ENCODE results near the gene MGARP.
"Not testable (repeated sequence)": the region's sequence is repeated elsewhere in the genome, so short reads cannot be mapped to it uniquely, and the experiment has no call there.

MGARP gene

DNA sequence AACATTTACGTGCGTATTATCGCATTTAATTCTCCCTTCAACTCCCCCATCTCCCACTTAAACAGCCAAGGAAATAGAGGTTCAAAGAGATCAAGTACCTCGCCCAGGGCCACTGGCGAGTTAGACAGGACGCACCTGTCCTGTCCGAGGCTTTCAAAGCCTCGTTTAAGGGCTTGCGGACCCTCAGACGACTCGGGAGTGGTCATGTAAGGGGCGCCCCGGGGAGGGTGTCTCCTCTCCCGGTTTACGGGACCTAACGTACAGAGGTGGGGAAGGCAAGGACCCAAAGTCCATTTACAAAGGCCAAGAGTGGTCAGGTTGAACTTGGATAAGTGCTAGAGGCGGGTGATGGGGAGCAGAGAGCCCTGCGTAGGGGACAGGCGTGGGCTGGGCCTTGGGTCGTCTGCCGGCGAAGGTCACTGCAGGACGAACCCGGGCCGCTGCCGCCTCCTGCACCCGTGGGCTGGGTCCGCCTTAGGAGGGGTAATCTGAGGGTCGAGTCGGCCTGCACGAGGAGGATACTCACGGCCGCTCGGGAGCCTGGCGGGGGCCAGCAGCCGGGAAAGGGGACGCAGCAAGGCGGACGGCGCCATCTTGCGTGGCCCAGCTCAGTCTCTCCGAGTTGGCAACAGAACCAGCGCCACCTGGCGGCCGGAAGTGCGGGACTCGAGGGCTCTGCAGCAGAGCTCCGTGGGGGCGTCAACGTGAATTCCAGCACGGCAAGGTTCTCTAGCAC is 15.3 kb upstream of the MGARP start:
- DNase-seq (ENCODE audit: low spot score) = peak; percentile 97

DNA sequence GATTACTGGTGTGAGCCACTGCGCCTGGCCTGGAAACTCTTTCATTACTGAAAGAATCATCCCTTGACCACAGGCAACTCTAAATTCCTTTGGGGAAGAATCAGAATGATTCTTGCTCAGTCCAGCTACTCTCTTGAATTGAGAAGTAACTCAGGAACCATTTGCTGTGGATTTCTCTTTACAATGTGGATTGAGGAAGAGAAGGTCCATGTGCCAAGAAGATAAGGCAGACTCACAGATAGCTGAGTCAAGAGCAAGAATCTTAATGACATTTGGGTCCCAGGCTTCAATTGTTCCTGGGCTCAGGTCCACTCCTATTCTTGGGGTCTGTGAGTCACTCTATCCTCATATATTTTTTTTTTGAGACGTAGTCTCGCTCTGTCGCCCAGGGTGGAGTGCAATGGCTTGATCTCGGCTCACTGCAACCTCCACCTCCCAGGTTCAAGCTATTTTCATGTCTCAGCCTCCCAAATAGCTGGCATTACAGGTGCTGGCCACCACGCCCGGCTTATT is 6.2 kb upstream of the MGARP start:
- no peak for DNase-seq (ENCODE audit: low spot score)

DNA sequence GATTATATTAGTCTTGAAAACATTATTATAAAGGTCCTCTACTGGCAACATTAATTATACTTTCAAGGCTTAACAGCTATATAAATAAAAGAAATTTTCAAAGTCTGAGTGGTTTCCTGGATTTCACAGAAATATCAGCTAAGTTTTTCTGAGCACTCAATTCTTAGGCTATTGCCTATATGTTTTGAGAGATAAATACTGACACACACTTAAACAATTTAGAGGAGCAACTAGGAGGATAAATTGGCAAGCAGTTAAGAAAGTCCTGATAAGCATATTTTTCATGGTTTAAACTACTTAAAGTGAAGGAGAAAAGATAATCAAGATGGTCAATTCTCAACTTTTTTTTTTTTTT is 2.7 kb upstream of the MGARP start:
- DNase-seq (ENCODE audit: low spot score) = no peak

DNA sequence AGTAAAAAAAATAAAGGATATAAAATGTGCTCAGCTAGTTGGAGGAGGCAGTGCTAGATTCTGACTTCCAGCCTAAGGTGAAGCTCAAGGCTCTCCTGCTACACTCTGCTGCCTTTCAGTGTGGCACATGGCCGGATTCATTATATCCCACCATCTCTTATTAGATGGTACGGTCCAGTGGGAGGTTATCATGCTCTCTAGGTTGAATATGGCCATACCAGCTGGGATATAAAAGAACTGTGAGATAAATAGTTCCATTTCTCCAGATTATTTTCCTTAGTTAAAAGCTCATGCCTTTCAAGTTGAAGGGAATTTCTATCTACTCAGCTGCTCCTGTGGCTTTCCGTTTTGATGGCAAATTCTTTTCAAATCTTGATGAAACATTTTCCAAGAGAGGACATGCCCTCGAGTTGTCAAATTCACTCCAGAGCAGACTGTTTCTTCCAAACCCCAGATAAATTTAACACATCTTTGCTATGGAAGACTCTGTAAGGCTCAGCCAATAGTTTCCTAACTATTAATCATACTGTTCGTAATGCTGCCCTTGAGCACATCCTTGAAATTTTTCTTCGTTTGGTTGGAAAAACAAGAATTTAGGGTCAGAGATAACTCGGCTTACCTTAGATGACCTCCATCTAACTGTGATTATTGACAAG is 2.2 kb upstream of the MGARP start:
- no peak for DNase-seq (ENCODE audit: low spot score)

DNA sequence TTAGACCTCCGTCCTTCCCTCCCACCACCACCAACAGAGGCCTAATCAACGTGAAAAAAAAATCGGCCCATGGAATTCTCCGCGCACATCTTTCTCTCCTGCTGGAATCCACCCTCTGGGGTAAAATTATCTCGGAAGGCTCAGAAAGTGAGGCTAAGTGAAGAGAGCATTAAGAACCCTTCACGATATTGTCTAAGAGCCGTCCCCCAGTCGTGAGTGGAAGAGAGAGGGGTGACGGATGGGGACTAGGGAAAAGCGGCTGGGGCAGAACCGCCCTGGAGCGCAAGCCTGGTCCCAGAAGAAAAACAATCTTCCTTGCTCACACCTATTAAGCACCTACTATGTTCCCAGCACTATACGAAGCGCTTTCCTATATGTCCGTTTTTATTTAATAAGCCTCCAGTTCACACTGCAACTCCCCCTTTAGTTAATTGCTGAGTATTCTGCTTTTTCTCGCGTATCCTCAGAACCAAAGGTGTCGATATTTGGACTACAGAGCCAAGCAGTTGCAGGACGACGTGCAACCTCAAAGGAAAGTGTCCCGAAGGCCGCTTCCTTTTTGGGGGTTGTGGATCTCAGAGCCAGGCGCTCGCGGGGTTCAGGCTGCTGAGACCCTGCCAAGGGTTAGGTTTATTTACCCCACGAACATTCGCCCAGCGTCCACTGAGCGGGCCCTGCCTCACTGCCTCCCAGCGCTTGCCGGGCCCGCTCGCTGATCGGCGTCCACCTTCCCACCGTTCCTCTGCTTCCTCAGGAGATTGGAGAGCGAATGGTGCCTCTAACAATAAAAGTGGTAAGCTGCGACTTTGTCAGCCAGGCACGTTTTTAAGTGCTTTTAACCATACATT is 889 bp downstream of the MGARP start:
- DNase-seq (ENCODE audit: low spot score) = no peak

DNA sequence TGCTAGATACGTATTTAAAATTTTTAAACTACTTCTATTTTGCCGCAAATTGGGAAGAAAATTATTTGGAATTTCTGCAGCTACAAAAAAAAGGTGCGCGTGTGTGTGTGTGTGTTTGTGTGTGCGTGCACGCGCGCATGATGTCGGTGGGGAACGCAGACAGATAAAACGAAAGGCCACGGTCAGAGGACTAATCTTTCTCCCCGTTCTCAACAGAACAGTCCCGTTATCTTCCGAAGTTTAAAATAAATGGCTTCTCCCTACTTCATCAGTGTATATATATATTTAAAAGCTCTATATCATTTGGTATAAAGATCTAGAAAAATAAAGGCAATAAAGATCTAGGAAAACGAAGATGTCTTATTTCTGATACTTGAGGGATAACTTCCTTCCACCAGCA is 1.5 kb downstream of the MGARP start:
- no peak for DNase-seq (ENCODE audit: low spot score)

DNA sequence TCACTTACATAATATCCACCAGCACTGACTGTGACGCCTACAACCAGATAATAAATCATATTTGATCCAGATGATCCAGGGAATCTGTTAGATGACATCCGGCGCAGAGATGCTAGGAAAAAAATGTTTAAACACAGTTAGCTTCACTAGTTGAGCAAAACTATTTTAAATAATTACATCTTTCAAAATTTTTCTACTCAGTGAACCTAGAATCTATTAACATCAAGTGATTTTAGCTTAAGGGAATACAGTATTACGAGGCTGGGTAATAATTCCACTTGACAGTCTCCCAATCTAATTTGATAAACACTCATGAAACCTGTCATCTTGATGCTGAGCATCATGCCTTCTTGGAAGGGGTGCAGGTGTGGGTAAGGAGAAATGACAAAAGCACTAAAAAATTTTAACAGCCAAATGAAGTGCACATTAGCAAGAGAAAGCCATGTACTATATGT is 4.7 kb downstream of the MGARP start:
- DNase-seq (ENCODE audit: low spot score) = peak; percentile 19

DNA sequence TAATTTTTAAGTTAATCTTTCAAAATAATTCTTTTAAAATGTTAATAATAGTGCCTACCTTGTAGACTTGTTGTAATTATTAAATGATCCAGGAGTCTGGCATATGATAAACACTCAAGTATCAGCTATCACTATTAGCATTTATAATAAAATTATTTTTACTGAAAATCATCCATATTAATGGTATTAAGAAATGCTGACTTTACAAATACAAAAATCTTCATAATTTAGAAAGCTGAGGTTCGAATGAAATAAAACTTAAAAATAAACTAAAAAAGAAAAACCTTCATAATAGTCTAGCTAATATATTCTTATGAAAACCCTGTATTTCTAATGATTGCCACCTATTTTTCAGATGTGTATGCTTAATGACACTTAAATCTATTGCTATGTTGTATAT is 5.2 kb downstream of the MGARP start:
- DNase-seq (ENCODE audit: low spot score) = no peak

DNA sequence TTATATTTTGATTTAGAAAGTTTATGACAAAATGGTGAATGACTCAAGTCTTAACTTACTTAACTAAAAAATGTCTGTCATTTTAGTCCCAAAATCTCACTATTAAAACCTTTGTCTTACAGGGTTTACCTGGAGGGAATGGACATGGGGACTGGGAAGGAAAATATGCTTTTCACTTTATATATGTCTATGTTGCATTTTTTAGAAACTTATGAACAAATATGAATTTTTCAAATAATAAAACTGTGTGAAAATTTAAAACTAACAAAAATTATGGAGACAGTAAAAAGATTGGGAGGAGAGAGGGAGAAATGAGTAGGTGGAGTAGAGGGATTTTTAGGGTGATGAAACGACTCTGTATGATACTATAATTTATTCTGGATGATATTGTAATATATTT is 6.2 kb downstream of the MGARP start:
- no peak for DNase-seq (ENCODE audit: low spot score)

DNA sequence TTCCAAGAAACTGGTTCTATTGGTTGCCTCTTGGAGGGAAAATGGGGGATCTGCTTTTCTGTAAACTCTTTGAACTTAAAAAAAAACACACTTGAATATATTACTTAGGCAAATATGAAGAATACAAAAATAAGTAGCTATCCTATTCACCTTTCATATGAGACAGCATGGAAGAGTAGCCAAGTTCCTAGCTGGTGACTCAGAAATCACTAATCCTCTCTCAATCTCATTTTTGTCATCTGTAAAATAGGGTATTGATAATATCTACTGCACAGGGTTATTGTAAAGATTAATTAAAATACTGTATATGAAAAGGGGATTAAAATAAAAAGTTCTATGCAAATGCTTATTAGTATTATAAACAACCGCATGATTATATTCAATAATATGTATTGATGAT is 12.7 kb downstream of the MGARP start:
- DNase-seq (ENCODE audit: low spot score) = no peak

DNA sequence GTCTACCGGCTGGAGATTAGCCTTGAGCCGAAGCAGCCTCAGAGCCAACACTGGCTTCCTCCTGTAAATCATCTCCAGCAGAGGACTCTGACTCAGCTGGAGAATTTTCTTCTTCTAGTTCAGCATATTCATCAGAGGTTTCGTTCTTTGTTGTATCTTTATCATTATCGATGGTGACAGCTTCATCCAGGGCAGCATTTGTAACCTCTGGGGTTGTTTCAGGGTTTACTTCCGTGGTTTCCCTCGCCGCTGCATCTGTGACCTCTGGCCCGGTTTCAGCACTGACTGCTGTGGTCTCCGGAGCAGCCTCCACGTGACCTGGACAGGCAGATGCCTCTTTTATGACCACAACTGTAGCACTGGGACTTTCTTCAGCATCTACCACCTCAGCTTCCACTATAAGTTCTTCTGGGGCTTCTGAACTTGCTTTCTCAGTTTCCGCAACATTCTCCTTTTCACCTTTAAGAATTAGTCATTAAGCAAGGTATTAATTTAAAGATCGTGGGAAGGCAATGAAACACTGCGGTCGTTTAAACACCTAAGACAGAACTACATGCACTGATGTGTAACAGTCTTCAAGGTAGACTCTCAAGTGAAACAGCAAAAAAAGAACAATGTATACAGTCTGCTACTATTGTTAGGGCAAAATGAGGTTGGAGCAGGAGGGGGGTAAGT is 13.3 kb downstream of the MGARP start:
- DNase-seq (ENCODE audit: low spot score) = peak; percentile 70

DNA sequence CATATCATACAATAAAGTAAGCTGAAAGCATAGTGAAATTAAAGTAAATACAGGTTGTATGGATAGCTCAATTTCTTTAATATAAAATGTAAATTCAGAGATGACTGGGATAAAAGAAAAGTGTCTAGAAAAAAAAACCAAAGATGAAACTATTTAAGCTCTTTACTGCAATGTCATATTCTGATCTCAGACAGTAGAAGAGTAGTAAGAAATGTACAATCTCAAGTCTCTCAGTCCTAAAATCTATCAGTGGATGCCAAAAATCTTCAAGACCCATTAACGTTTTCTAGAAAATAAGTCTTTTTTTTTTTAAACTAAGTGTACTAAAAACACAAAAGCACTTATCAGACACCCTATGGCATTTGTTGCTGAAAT is 13.8 kb downstream of the MGARP start:
- DNase-seq (ENCODE audit: low spot score) = no peak

DNA sequence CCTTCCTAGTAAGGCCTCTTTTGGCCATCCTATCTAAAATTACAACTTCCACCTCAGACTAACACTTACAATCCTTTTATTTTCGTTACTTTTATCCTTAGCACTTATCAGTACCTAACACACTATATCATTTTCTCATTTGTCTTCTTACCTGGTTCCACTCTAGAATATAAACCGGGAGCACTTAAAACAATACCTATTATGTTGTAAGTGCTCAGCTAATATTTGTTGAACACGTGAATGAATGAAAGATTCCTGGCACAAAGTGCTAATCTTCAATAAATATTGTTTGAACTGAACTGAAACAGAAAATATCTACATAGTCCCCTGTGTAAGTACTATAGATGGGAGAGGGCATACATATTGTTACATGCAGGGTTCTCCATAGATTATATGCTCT is 14.4 kb downstream of the MGARP start:
- DNase-seq (ENCODE audit: low spot score) = no peak

DNA sequence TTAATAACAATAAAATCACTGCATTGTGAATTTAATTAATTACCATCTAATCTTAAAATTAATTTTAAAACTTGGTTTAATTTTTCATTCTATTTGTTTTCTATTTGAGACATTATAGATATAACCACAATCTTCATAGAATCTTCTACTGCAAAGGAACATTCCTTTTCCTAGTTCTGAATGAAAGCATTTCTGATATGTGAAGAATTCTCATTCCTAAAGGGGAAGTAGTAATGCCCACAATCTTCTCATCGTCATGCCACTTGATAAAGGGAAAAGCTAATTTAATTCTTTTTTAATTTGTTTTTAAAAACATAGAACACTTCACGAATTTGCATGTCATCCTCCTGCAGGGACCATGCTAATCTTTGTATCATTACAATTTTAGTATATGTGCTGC is 23.7 kb downstream of the MGARP start:
- no peak for DNase-seq (ENCODE audit: low spot score)

DNA sequence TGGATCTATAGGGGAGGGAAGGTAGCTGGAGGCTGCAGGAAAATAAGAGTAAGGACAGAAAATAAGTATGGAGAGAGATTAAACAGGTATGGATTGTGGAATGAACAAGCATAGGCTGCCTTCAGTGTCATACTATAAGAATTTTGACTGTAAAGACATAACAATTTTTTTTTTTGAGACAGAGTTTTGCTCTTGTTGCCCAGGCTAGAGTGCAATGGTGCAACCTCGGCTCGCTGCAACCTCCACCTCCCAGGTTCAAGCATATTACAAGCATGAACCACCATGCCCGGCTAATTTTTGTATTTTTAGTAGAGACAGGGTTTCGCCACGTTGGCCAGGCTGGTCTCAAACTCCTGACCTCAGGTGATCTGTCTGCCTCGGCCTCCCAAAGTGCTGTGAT is 24.4 kb downstream of the MGARP start:
- DNase-seq (ENCODE audit: low spot score) = not testable (repeated sequence)

DNA sequence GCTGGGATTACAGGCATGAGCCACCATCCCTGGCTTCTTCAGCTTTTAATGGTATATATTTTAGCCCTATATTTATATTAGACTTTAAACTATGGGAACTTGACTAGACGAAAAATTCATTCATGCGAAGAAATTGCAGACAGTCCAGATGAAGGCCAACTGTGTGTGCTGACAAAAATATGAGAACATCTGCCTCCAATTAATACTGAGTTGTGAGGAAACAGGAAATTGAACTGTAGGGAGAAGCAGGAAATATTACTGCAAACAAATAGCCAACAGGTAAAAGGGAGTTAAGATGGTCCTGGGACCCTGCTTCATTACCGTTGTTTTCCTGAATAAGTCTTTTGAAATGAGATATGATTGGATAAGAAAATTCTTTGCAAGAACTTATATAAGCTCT is 26.3 kb downstream of the MGARP start:
- no peak for DNase-seq (ENCODE audit: low spot score)

DNA sequence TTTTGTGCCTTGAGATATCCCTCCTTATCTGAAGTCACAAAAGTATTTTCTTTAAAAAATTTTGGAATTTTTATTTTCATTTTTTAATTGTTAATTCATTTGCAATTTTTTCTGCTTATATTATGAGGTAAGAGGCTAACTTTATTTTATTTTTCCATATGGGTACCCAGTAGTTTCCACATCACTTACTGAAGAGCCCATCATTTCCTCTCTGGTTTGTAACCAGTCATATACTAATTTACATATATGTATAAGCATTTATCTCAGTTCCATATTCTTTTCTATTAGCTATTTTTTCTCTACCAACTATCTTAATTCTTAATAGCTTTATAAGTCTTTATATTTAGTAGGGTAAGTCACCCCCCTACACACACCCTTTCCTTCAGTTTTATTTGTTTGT is 27.0 kb downstream of the MGARP start:
- DNase-seq (ENCODE audit: low spot score) = no peak

DNA sequence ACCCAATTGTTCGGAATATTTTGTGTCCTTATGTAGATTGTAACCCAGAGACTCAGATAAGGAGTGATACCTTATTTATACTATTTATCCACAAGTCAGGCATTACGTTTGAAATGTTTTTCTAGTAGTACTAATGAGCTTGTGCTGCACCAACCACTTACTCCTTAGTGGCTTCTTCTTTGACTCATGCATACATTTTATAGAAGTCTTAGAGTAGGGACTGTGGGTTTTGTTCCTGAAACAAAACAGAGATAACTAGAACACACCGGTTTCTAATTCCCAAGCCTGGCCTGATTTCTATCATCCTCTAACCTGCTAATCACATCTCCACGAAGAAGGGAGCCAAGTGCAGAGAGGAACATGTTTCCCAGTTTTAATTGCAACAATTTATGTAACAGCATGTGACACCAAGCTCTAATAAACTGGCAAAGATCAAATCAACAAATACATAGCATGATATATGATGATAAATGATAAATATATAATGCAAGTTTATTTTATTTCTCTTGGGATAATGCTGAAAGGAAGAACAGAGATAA is 32.3 kb downstream of the MGARP start:
- DNase-seq (ENCODE audit: low spot score) = no peak

DNA sequence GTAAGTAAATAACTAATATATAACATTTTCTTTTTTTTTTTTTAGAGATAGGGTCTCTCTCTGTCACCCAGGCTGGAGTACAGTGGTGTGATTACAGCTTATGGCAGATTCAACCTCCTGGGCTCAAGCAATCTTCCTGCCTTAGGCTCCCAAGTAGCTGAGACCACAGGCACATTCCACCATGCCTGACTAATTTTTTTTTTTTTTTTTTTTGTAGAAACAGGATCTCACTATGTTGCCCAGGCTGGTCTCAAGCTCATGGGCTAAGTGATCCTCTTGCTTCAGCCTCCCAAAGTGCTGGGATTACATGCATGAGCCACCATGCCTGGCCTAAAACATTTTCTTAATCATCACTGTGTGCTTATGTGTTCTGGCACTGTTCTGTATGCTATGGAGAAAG is 32.8 kb downstream of the MGARP start:
- DNase-seq (ENCODE audit: low spot score) = no peak

DNA sequence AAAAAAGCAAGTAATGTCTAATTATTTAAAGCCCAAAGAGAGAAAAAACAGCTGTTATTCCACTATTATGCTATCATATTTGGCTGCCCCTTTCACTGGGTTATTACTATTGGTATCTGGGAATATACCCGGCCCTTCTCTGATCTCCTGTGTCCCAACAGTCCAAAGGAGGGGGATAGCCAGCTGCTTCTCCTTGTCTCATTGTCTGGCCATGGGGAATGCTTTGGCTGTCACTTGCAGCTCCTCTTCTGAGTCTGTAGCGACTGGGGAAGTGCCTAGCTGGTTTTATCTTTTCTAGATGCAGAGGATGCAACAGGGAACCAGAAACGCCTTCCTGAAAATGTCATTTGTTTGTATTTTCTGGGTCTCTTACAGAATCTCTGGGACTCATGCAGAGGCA is 33.9 kb downstream of the MGARP start:
- no peak for DNase-seq (ENCODE audit: low spot score)

DNA sequence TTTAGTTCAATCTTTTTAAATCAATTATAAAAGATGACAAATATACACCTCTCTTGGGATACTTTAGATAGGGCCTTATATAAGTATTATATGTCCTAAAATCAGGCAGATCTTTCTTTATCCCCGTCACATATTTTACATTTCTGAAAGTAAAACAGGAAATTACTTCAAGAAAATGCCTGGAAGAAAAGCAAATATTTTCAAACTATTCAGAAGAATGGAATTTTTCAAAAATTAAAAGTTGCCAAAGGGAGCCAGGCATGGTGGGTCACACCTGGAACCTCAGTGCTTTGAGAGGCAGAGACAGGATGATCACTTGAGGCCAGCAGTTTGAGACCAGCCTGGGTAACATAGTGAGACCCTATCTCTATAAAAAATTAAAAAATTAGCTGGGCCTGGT is 34.4 kb downstream of the MGARP start:
- DNase-seq (ENCODE audit: low spot score) = no peak
